ENCODE data around the gene PTPRR. TPM values are rescaled to one million over a fixed set of nuclear protein-coding genes. Genes with fewer than 3 reads are reported as not detected.

The PTPRR gene
- total and polyA plus RNA-seq, 2 experiments from 2014 or later, result not detected

DNA sequence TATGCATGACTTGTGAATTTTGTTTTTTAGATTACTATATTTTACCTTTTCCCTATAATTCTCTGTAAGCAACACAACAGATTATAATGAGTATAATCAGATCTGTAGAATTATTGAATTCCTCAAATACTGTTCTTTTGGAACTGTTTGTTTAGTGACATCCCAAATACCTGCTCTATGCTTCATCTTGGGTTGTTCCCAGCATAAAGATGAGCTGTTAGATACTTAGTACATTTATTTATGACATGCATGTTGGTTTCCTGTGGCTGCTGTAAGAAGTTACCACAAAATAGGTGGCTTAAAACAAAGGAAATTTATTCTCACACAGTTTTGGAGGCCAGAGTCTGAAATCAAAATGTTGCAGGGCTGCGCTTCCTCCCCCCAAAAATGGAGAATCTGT is 78.4 kb downstream of the PTPRR start:
- Histone ChIP-seq H3K27ac (no peak overlapping the region), H3K4me3 (no peak overlapping the region), H3K27me3 (no peaks in the 10 kb centered on the region), H3K36me3 (no peaks in the 10 kb centered on the region), H3K9me3 (ENCODE audit: low read depth) (no peaks in the 10 kb centered on the region), H3K4me1 (ENCODE audit: low read depth) (peaks cover 22% of the 10 kb centered on the region)
- TF ChIP-seq CTCF (IDR thresholded peaks at IDR 0.05; ENCODE audit: low read depth, low read length), result no peak
- DNase-seq (ENCODE audit: low read depth in 1 of 2, low spot score in 1 of 2), result no peak

GRCh38 chr12:70840656-70841350 is 79.7 kb downstream of the PTPRR start:
- TF ChIP-seq CTCF (IDR thresholded peaks at IDR 0.05; ENCODE audit: low read depth, low read length), result no peak
- H3K27me3 ChIP-seq, result no peaks in the 10 kb centered on the region
- DNase-seq (ENCODE audit: low read depth in 1 of 2, low spot score in 1 of 2), result no peak
- no peak overlapping the region for H3K27ac ChIP-seq
- no peaks in the 10 kb centered on the region for H3K36me3 ChIP-seq
- no peaks in the 10 kb centered on the region for H3K9me3 ChIP-seq (ENCODE audit: low read depth)
- H3K4me3 ChIP-seq, result no peak overlapping the region
- H3K4me1 ChIP-seq (ENCODE audit: low read depth), result peaks cover 15% of the 10 kb centered on the region

DNA sequence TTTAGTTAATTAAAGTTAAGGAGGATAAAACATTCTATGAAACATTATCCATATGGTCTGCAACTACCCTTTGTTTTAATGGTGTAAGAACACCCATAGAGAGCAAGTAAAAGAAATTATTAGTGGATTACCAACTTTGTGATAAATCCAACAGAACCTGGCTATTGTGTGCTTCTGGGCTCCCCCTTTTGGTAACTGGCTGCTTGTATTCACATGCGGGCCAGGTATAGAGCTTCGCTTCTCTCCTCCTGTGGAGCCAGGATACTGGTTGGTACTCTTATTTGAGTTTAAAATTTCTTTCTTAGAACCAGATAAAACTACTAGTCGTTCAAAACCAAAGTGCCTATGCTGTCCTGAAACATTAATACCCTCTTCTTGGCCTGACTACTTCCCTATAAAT is 81.0 kb downstream of the PTPRR start:
- no peak overlapping the region for H3K27ac ChIP-seq
- TF ChIP-seq CTCF (IDR thresholded peaks at IDR 0.05; ENCODE audit: low read depth, low read length), result no peak
- no peak overlapping the region for H3K4me3 ChIP-seq
- no peaks in the 10 kb centered on the region for H3K36me3 ChIP-seq
- H3K27me3 ChIP-seq, result no peaks in the 10 kb centered on the region
- H3K9me3 ChIP-seq (ENCODE audit: low read depth), result no peaks in the 10 kb centered on the region
- H3K4me1 ChIP-seq (ENCODE audit: low read depth), result peaks cover 15% of the 10 kb centered on the region
- no peak for DNase-seq (ENCODE audit: low read depth in 1 of 2, low spot score in 1 of 2)

- TF ChIP-seq CTCF (IDR thresholded peaks at IDR 0.05; ENCODE audit: low read depth, low read length), result no peak
- DNase-seq (ENCODE audit: low read depth in 1 of 2, low spot score in 1 of 2), result no peak
- Histone ChIP-seq H3K9me3 (ENCODE audit: low read depth) (no peaks in the 10 kb centered on the region), H3K4me3 (no peak overlapping the region), H3K27ac (no peak overlapping the region), H3K36me3 (no peaks in the 10 kb centered on the region), H3K27me3 (no peaks in the 10 kb centered on the region), H3K4me1 (ENCODE audit: low read depth) (peaks cover 20% of the 10 kb centered on the region)
Observed at GRCh38 chr12:70838127-70838526, 82.4 kb downstream of the PTPRR start.

DNA sequence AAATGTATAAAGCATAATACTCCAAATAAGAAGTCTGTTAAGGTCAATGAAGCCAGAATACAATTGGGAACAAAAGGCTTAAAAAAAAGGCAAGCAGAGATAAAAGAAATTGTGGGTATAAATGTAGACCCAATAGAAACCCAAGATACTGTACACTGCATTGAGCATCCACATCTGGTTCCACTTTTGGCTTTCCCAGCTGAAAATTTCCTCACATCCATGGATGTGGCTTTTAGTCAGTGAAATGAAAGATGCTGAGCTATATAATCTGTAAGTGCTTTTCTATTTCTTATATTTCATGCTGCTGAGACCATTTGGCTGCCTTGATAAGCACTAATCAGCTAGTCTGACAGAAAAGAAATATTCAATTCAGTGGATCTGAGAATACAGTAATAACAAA is 83.5 kb downstream of the PTPRR start:
- TF ChIP-seq CTCF (IDR thresholded peaks at IDR 0.05; ENCODE audit: low read depth, low read length), result no peak
- Histone ChIP-seq H3K27ac (no peak overlapping the region), H3K9me3 (ENCODE audit: low read depth) (no peaks in the 10 kb centered on the region), H3K4me1 (ENCODE audit: low read depth) (peaks cover 14% of the 10 kb centered on the region), H3K27me3 (no peaks in the 10 kb centered on the region), H3K4me3 (no peak overlapping the region), H3K36me3 (no peaks in the 10 kb centered on the region)
- no peak for DNase-seq (ENCODE audit: low read depth in 1 of 2, low spot score in 1 of 2)

Data from cardiac muscle cell (in vitro differentiated cells and primary cell).